GM12891 (cell line): Measurements from ENCODE around the gene APBB2.

Experiments
- PAX5 ChIP-seq: IDR thresholded peaks from 2 replicates; pipeline ENCODE4 v1.6.1; 2011; ENCODE audit warnings: low read length, moderate library complexity, mild to moderate bottlenecking; ENCODE audit not compliant: insufficient read depth, severe bottlenecking
- POLR2A ChIP-seq: IDR thresholded peaks from 2 replicates; pipeline ENCODE4 v1.6.1; 2011; ENCODE audit warnings: low read depth, low read length, control low read depth
- POLR2AphosphoS5 ChIP-seq: IDR thresholded peaks from 2 replicates; pipeline ENCODE4 v1.6.1; 2011; ENCODE audit warnings: low read depth, low read length, control low read depth
- POU2F2 ChIP-seq: IDR thresholded peaks from 2 replicates; pipeline ENCODE4 v1.6.1; 2011; ENCODE audit warnings: low read depth, mild to moderate bottlenecking, control low read depth, low read length, moderate library complexity
- TAF1 ChIP-seq: IDR thresholded peaks from 2 replicates; pipeline ENCODE4 v1.6.1; 2011; ENCODE audit warnings: low read depth, low read length, control low read depth

- TF ChIP-seq TAF1 (no peak), POLR2A (peak; percentile 67; the same call in 1 of the 2 replicates), POLR2AphosphoS5 (peak; percentile 69; the same call in 1 of the 2 replicates), PAX5 (no peak), POU2F2 (peak; percentile 40; the same call in 1 of the 2 replicates)
These were observed 2.1 kb upstream of the APBB2 start for GRCh38 chr4:41216294-41217019.
